ENCODE results near the gene SP4. TPM values are rescaled to one million over a fixed set of nuclear protein-coding genes. Genes with fewer than 3 reads are reported as not detected.

The SP4 gene
- total RNA-seq, 2 donors from 2014 or later, result 10.9 to 14.1 TPM

GRCh38 chr7:21504021-21504420, 76.1 kb downstream of the SP4 start:
- intact Hi-C loops (cut with DNase I), result no loop called here

GRCh38 chr7:21507627-21508343, 79.9 kb downstream of the SP4 start:
- intact Hi-C loops (cut with DNase I), result loop anchor here (5.0 kb wide), 1 partner anchor 250 kb away; no protein-coding TSS in a partner anchor
- 88% methylated on average over 8 of the region's 8 CpGs for WGBS
- peak in 3 of 4 experiments; percentile 50 to 62 (median 56) for TF ChIP-seq CTCF (IDR thresholded peaks at IDR 0.05)
- TF ChIP-seq POLR2A (IDR thresholded peaks at IDR 0.05), result no peak
- no peak overlapping the region for H3K4me3 ChIP-seq
- no peaks in the 10 kb centered on the region for H3K36me3 ChIP-seq
- H3K27me3 ChIP-seq (replicated peaks; ENCODE audit: insufficient read depth), result no peaks in the 10 kb centered on the region
- no peak overlapping the region for H3K27ac ChIP-seq
- H3K9me3 ChIP-seq, result no peaks in the 10 kb centered on the region
- H3K4me1 ChIP-seq (replicated peaks), result no peaks in the 10 kb centered on the region
- peak; percentile 18 for DNase-seq (ENCODE audit: low spot score)

More at GRCh38 chr7:21504021-21504420, 76.1 kb downstream of the SP4 start:
- DNase-seq (ENCODE audit: low spot score), result peak; percentile 28
- no peaks in the 10 kb centered on the region for H3K36me3 ChIP-seq
- peak in 3 of 4 experiments; percentile 44 to 59 (median 46) for TF ChIP-seq CTCF (IDR thresholded peaks at IDR 0.05)
- TF ChIP-seq POLR2A (IDR thresholded peaks at IDR 0.05), result no peak
- peak; percentile 51 for TF ChIP-seq POLR2AphosphoS5 (IDR thresholded peaks at IDR 0.05)
- H3K4me1 ChIP-seq (replicated peaks), result no peaks in the 10 kb centered on the region
- H3K9me3 ChIP-seq, result no peaks in the 10 kb centered on the region
- H3K27me3 ChIP-seq (replicated peaks; ENCODE audit: insufficient read depth), result no peaks in the 10 kb centered on the region
- H3K27ac ChIP-seq, result no peak overlapping the region
- no peak overlapping the region for H3K4me3 ChIP-seq
- WGBS, result 61% methylated on average over 2 of the region's 2 CpGs

- TF ChIP-seq CTCF (IDR thresholded peaks at IDR 0.05) (no peak), POLR2AphosphoS5 (IDR thresholded peaks at IDR 0.05) (no peak), POLR2A (IDR thresholded peaks at IDR 0.05) (no peak)
- H3K27ac ChIP-seq, result no peak overlapping the region
- intact Hi-C loops (cut with DNase I), result loop anchor here (5.0 kb wide), 1 partner anchor 251 kb away; no protein-coding TSS in a partner anchor
- WGBS, result 97% methylated on average over 3 of the region's 3 CpGs
- no peak for DNase-seq (ENCODE audit: low spot score)
- no peaks in the 10 kb centered on the region for H3K36me3 ChIP-seq
- H3K4me1 ChIP-seq (replicated peaks), result no peaks in the 10 kb centered on the region
- no peak overlapping the region for H3K4me3 ChIP-seq
- H3K9me3 ChIP-seq, result no peaks in the 10 kb centered on the region
- no peaks in the 10 kb centered on the region for H3K27me3 ChIP-seq (replicated peaks; ENCODE audit: insufficient read depth)
Measured at GRCh38 chr7:21508538-21508937, 80.7 kb downstream of the SP4 start.

GRCh38 chr7:21514062-21514461, 86.2 kb downstream of the SP4 start:
- no peak overlapping the region for H3K27ac ChIP-seq
- no peaks in the 10 kb centered on the region for H3K36me3 ChIP-seq
- no peaks in the 10 kb centered on the region for H3K9me3 ChIP-seq
- TF ChIP-seq POLR2AphosphoS5 (IDR thresholded peaks at IDR 0.05), result no peak
- TF ChIP-seq CTCF (IDR thresholded peaks at IDR 0.05), result no peak
- TF ChIP-seq POLR2A (IDR thresholded peaks at IDR 0.05), result no peak
- intact Hi-C loops (cut with DNase I), result no loop called here
- no peak overlapping the region for H3K4me3 ChIP-seq
- no peaks in the 10 kb centered on the region for H3K4me1 ChIP-seq (replicated peaks)
- no peak for DNase-seq (ENCODE audit: low spot score)
- H3K27me3 ChIP-seq (replicated peaks; ENCODE audit: insufficient read depth), result no peaks in the 10 kb centered on the region

GRCh38 chr7:21524680-21525079, 96.8 kb downstream of the SP4 start:
- intact Hi-C loops (cut with DNase I), result no loop called here
- TF ChIP-seq POLR2AphosphoS5 (IDR thresholded peaks at IDR 0.05) (no peak), CTCF (IDR thresholded peaks at IDR 0.05) (no peak), POLR2A (IDR thresholded peaks at IDR 0.05) (no peak)
- Histone ChIP-seq H3K36me3 (no peaks in the 10 kb centered on the region), H3K4me1 (replicated peaks) (no peaks in the 10 kb centered on the region), H3K4me3 (no peak overlapping the region), H3K27ac (no peak overlapping the region), H3K27me3 (replicated peaks; ENCODE audit: insufficient read depth) (no peaks in the 10 kb centered on the region), H3K9me3 (no peaks in the 10 kb centered on the region)
- 93% methylated on average over 1 of the region's 1 CpG for WGBS
- no peak for DNase-seq (ENCODE audit: low spot score)

Data from prostate gland (tissue), 2 donors.